A549 treated with Mapracorat at 1 μM for 4 hours (cell line): Measurements from ENCODE around the gene FAAH. TPM values are rescaled to one million over a fixed set of nuclear protein-coding genes. Genes with fewer than 3 reads are reported as not detected.

Experiments
- total RNA-seq: library from RNA; stranded (reverse); fragments of 200-300 nt; extraction: Qiagen RNA extraction; gene quantifications from 5 replicates; pipeline ENCODE4 v1.2.3, GENCODE V29; 2022

FAAH gene
- 0.45 to 1.00 TPM (median 0.81 TPM) in 5 replicates for total RNA-seq

GRCh38 chr1:46394108-46394871, at the start of gene FAAH:
FAAH (plus strand) TSS chr1:46394317; CDS start chr1:46394349, 32 bp downstream.

Other genes with a start within 250 kb of the FAAH start
- gene TSPAN1, start 219.2 kb upstream of the FAAH start, total RNA-seq = 2.1 to 3.2 TPM (median 2.6 TPM) in 5 replicates
- gene P3R3URF, start 217.8 kb upstream of the FAAH start, total RNA-seq = not detected in 5 replicates
- 35.2 to 49.6 TPM (median 46.2 TPM) in 5 replicates for gene POMGNT1, start 195.9 kb upstream of the FAAH start, total RNA-seq
- not detected in 5 replicates for gene LURAP1, start 191.0 kb upstream of the FAAH start, total RNA-seq
- gene RAD54L, start 146.6 kb upstream of the FAAH start, total RNA-seq = 8.2 to 12.0 TPM (median 10.7 TPM) in 5 replicates
- 35.5 to 42.5 TPM (median 41.3 TPM) in 5 replicates for gene LRRC41, start 90.7 kb upstream of the FAAH start, total RNA-seq
- 385 to 553 TPM (median 399 TPM) in 5 replicates for gene UQCRH, start 90.6 kb upstream of the FAAH start, total RNA-seq
- 11.5 to 14.0 TPM (median 11.7 TPM) in 5 replicates for gene NSUN4, start 53.5 kb upstream of the FAAH start, total RNA-seq
- 0.63 to 1.2 TPM (median 0.94 TPM) in 5 replicates for gene DMBX1, start 95.5 kb downstream of the FAAH start, total RNA-seq
- gene KNCN, start 157.3 kb downstream of the FAAH start, total RNA-seq = not detected in 5 replicates
- 18.3 to 21.3 TPM (median 19.5 TPM) in 5 replicates for gene MKNK1, start 210.0 kb downstream of the FAAH start, total RNA-seq
- gene MOB3C, start 222.5 kb downstream of the FAAH start, total RNA-seq = 3.6 to 4.3 TPM (median 3.9 TPM) in 5 replicates